Measurements from ENCODE around the gene PLA2G6. TPM values are rescaled to one million over a fixed set of nuclear protein-coding genes. Genes with fewer than 3 reads are reported as not detected.

The PLA2G6 gene
- total and polyA plus RNA-seq, 2 of the 13 experiments (the other 11 are each of a cell fraction or from before 2014, with no cell fraction given) = 4.8 to 11.5 TPM

GRCh38 chr22:38112381-38112780, 69.2 kb downstream of the PLA2G6 start (continued):
- 0 out of 2 replicates have a peak, but pooled peaks have one; percentile 2 for TF ChIP-seq TFAP4 (IDR thresholded peaks at IDR 0.05; ENCODE audit: borderline replicate concordance, low read depth)
- no peak for TF ChIP-seq NR3C1 (CRISPR knock-in tag; IDR thresholded peaks at IDR 0.05)
- TF ChIP-seq POLR2G (IDR thresholded peaks at IDR 0.05; ENCODE audit: low read depth, low read length) = no peak
- no peak for TF ChIP-seq MNT (IDR thresholded peaks at IDR 0.05)
- no peak for TF ChIP-seq ZNF24 (IDR thresholded peaks at IDR 0.05)
- TF ChIP-seq ZNF678 (CRISPR knock-in tag; IDR thresholded peaks at IDR 0.05) = no peak
- TF ChIP-seq ZNF704 (CRISPR knock-in tag; IDR thresholded peaks at IDR 0.05; ENCODE audit: borderline replicate concordance) = no peak
- peak; percentile 10 for TF ChIP-seq AGO2 (optimal IDR thresholded peaks at IDR 0.05; ENCODE audit: low read depth, low read length)
- TF ChIP-seq SSRP1 (CRISPR knock-in tag; IDR thresholded peaks at IDR 0.05) = no peak
- no peak for TF ChIP-seq NR2C2 (CRISPR knock-in tag; IDR thresholded peaks at IDR 0.05; ENCODE audit: borderline replicate concordance)
- no peak for TF ChIP-seq ZNF773 (CRISPR knock-in tag; IDR thresholded peaks at IDR 0.05; ENCODE audit: borderline replicate concordance)
- TF ChIP-seq MED1 (CRISPR knock-in tag; IDR thresholded peaks at IDR 0.05) = no peak
- no peak for TF ChIP-seq MBNL3 (CRISPR knock-in tag; conservative IDR thresholded peaks at IDR 0.05)
